ENCODE results near the gene UBASH3B.

DNA sequence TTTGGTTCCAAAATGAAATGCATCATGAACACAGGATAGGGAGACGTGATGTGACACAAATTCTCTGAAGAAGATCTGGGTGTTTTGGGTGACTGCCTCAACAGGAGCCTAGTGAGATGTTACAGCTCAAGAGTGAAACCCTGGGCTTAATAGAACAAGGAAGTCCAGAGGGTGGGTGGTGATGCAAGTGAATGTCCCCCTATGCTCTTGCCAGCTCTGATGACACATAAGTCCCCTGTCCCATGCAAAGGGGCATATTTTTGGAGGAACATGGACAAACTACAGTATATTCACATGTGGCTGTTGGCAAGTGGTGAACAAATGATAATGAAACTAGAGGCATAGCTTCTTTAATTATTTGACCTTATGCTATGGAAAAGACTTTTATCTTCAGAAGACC, 191.9 kb downstream of the UBASH3B start:
- TF ChIP-seq ARNT (IDR thresholded peaks at IDR 0.05) = no peak
- no peak for TF ChIP-seq FOXA1 (IDR thresholded peaks at IDR 0.05)
- no peak for TF ChIP-seq TARDBP (IDR thresholded peaks at IDR 0.05)
- no peak for TF ChIP-seq FOXM1 (IDR thresholded peaks at IDR 0.05; ENCODE audit: borderline replicate concordance)
- TF ChIP-seq HDGF (IDR thresholded peaks at IDR 0.05; ENCODE audit: borderline replicate concordance) = no peak
- no peak for TF ChIP-seq SUZ12 (IDR thresholded peaks at IDR 0.05)
- TF ChIP-seq L3MBTL2 (conservative IDR thresholded peaks at IDR 0.05) = no peak
- TF ChIP-seq ELF4 (IDR thresholded peaks at IDR 0.05) = no peak
- TF ChIP-seq BHLHE40 (IDR thresholded peaks at IDR 0.05; ENCODE audit: borderline replicate concordance) = no peak
- TF ChIP-seq, protein P1, sequence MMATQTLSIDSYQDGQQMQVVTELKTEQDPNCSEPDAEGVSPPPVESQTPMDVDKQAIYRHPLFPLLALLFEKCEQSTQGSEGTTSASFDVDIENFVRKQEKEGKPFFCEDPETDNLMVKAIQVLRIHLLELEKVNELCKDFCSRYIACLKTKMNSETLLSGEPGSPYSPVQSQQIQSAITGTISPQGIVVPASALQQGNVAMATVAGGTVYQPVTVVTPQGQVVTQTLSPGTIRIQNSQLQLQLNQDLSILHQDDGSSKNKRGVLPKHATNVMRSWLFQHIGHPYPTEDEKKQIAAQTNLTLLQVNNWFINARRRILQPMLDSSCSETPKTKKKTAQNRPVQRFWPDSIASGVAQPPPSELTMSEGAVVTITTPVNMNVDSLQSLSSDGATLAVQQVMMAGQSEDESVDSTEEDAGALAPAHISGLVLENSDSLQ (IDR thresholded peaks at IDR 0.05) = no peak
- no peak for TF ChIP-seq SP1 (IDR thresholded peaks at IDR 0.05)
- TF ChIP-seq LEF1 (IDR thresholded peaks at IDR 0.05; ENCODE audit: borderline replicate concordance) = no peak
- TF ChIP-seq CTBP1 (IDR thresholded peaks at IDR 0.05; ENCODE audit: borderline replicate concordance) = no peak

All from HEK293T (cell line).